Activated effector memory CD4-positive, alpha-beta T cell treated with Interleukin-2 at 50 U/mL for 16 hours (primary cell): ENCODE measurements around the gene PVALB.
A peak's percentile ranks its signal among the peaks of the same experiment; 100 is the strongest.

Source experiments
- DNase-seq: peaks from one replicate; pipeline ENCODE4 v3.0.0-alpha.2; 2020

Gene PVALB

GRCh38 chr22:36809351-36809750 is 7.5 kb downstream of the PVALB start:
- DNase-seq, result no peak

GRCh38 chr22:36808721-36809344 is 8.0 kb downstream of the PVALB start:
- DNase-seq, result no peak

GRCh38 chr22:36807627-36808026 is 9.2 kb downstream of the PVALB start:
- DNase-seq, result no peak

- DNase-seq, result no peak
These were observed 10.0 kb downstream of the PVALB start for GRCh38 chr22:36806835-36807234.

- DNase-seq, result no peak
These were observed 13.5 kb downstream of the PVALB start for GRCh38 chr22:36803358-36803757.

GRCh38 chr22:36798674-36799066 is 18.2 kb downstream of the PVALB start:
- no peak for DNase-seq

GRCh38 chr22:36797911-36798673 is 18.7 kb downstream of the PVALB start:
- DNase-seq, result no peak

GRCh38 chr22:36797374-36797773 is 19.5 kb downstream of the PVALB start:
- DNase-seq, result no peak

GRCh38 chr22:36796552-36797175 is 20.2 kb downstream of the PVALB start:
- no peak for DNase-seq

- DNase-seq, result no peak
These were observed 21.2 kb downstream of the PVALB start for GRCh38 chr22:36795633-36796032.

- DNase-seq, result no peak
These were observed 26.2 kb downstream of the PVALB start for GRCh38 chr22:36790648-36791047.

GRCh38 chr22:36787204-36787988 is 29.4 kb downstream of the PVALB start:
- DNase-seq, result no peak

GRCh38 chr22:36783743-36784142 is 33.1 kb downstream of the PVALB start:
- DNase-seq, result no peak

- peak; percentile 87 for DNase-seq
These were observed 34.9 kb downstream of the PVALB start for GRCh38 chr22:36781656-36782627.

- DNase-seq, result no peak
These were observed 38.8 kb downstream of the PVALB start for GRCh38 chr22:36778020-36778419.

- no peak for DNase-seq
These were observed 40.1 kb downstream of the PVALB start for GRCh38 chr22:36776722-36777121.

GRCh38 chr22:36775964-36776669 is 40.7 kb downstream of the PVALB start, which contains the start of gene IFT27:
Gene IFT27, minus strand, starts transcription at chr22:36776119. Its CDS starts 412 bp downstream, at chr22:36775707.
- DNase-seq, result peak; percentile 93

GRCh38 chr22:36775586-36775963 is 41.3 kb downstream of the PVALB start:
- no peak for DNase-seq

- DNase-seq, result no peak
These were observed 42.9 kb downstream of the PVALB start for GRCh38 chr22:36773935-36774334.

GRCh38 chr22:36772451-36772850 is 44.4 kb downstream of the PVALB start:
- no peak for DNase-seq

GRCh38 chr22:36771356-36772063 is 45.3 kb downstream of the PVALB start:
- DNase-seq, result no peak
